Activated naive CD4-positive, alpha-beta T cell (primary cell): Measurements from ENCODE around the gene RAB2B.
A peak's percentile ranks its signal among the peaks of the same experiment; 100 is the strongest.
"Not testable (repeated sequence)": the region's sequence is repeated elsewhere in the genome, so short reads cannot be mapped to it uniquely, and the experiment has no call there.

Experiments used
- DNase-seq, 4 experiments: peaks; one replicate each; lab custom pipeline; 2025; lab: John Stamatoyannopoulos, UW

The RAB2B gene

GRCh38 chr14:21486640-21487087, 9.9 kb upstream of the RAB2B start:
- DNase-seq = no peak

GRCh38 chr14:21476523-21476924, 235 bp downstream of the RAB2B start:
- DNase-seq = peak; percentile 67 to 84 (median 79)

- DNase-seq = no peak
These were observed 814 bp downstream of the RAB2B start for GRCh38 chr14:21475767-21476522.

- no peak for DNase-seq
These were observed 9.1 kb downstream of the RAB2B start for GRCh38 chr14:21467616-21468015.

GRCh38 chr14:21455912-21456667, 20.7 kb downstream of the RAB2B start, which contains the start of gene CHD8:
Gene CHD8 (minus strand): TSS chr14:21456123. CDS start chr14:21431643, 24,480 bp downstream.
- DNase-seq = peak; percentile 93 to 100 (median 98)

GRCh38 chr14:21455592-21455911, 21.2 kb downstream of the RAB2B start:
- no peak for DNase-seq

- DNase-seq = no peak
These were observed 21.8 kb downstream of the RAB2B start for GRCh38 chr14:21454843-21455544.

- no peak for DNase-seq
These were observed 26.9 kb downstream of the RAB2B start for GRCh38 chr14:21449899-21450216.

- not testable (repeated sequence) for DNase-seq
These were observed 34.1 kb downstream of the RAB2B start for GRCh38 chr14:21442657-21443056.

- no peak for DNase-seq
These were observed 35.9 kb downstream of the RAB2B start for GRCh38 chr14:21440859-21441258.

GRCh38 chr14:21437063-21437901, 39.5 kb downstream of the RAB2B start:
- DNase-seq = peak; percentile 89 to 98 (median 96)

GRCh38 chr14:21436567-21437062, 40.1 kb downstream of the RAB2B start:
- no peak for DNase-seq

- no peak for DNase-seq
These were observed 45.6 kb downstream of the RAB2B start for GRCh38 chr14:21431126-21431525.

- DNase-seq = no peak
These were observed 47.8 kb downstream of the RAB2B start for GRCh38 chr14:21428930-21429329.

GRCh38 chr14:21426692-21427091, 50.1 kb downstream of the RAB2B start:
- no peak for DNase-seq

- no peak for DNase-seq
These were observed 57.2 kb downstream of the RAB2B start for GRCh38 chr14:21419528-21419927.

- DNase-seq = no peak
These were observed 61.4 kb downstream of the RAB2B start for GRCh38 chr14:21415329-21415728.

- DNase-seq = no peak
These were observed 62.6 kb downstream of the RAB2B start for GRCh38 chr14:21414137-21414631.
